K562 (cell line): ENCODE measurements around the gene GET3. TPM values are rescaled to one million over a fixed set of nuclear protein-coding genes. Genes with fewer than 3 reads are reported as not detected.
A peak's percentile ranks its signal among the peaks of the same experiment; 100 is the strongest.

Source experiments
- CREM ChIP-seq: IDR thresholded peaks from 2 replicates; pipeline ENCODE4 v1.6.1; 2014; ENCODE audit warnings: antibody characterized with exemption, low read depth
- ETV1 ChIP-seq: fragments of 450-650 bp; conservative IDR thresholded peaks from 2 replicates; pipeline ENCODE4 v1.6.1; 2016; ENCODE audit warnings: missing genetic modification characterization, control low read depth, low read depth, missing compliant biosample characterization
- ETV6 ChIP-seq, 3 experiments: fragments of 150-350 bp in 1 of 3; sonication (generic) in 1 of 3; formaldehyde crosslinking in 1 of 3; IDR thresholded peaks; 2 replicates each; pipeline versions ENCODE4 v1.6.1 to v1.8.0; 2014 to 2022; ENCODE audit warnings: borderline replicate concordance in 2 of 3, low read depth in 2 of 3, antibody characterized with exemption in 1 of 3, low read length in 1 of 3, mild to moderate bottlenecking in 1 of 3, missing genetic modification reagents in 1 of 3
- GABPB1 ChIP-seq: sonication (generic); formaldehyde crosslinking; IDR thresholded peaks from 2 replicates; pipeline ENCODE4 v1.8.0; 2022; ENCODE audit warnings: mild to moderate bottlenecking, missing genetic modification reagents
- GABPB2 ChIP-seq: fragments of 250-450 bp; sonication (Bioruptor Pico); conservative IDR thresholded peaks from 2 replicates; pipeline ENCODE4 v1.5.1; 2021; ENCODE audit warnings: mild to moderate bottlenecking
- GATAD2A ChIP-seq: fragments of 450-650 bp; IDR thresholded peaks from 2 replicates; pipeline ENCODE4 v1.6.1; 2017
- GATAD2B ChIP-seq: fragments of 450-650 bp; IDR thresholded peaks from 2 replicates; pipeline ENCODE4 v1.6.1; 2017; ENCODE audit warnings: mild to moderate bottlenecking, borderline replicate concordance
- IFI16 ChIP-seq: fragments of 250-450 bp; sonication (Bioruptor Pico); IDR thresholded peaks from 2 replicates; pipeline ENCODE4 v2.1.2; 2022; ENCODE audit warnings: mild to moderate bottlenecking, inconsistent platforms
- KDM5B ChIP-seq: fragments of 200-600 bp; sonication (generic); IDR thresholded peaks from 2 replicates; pipeline ENCODE4 v1.6.1; 2012; ENCODE audit warnings: low read depth, mild to moderate bottlenecking, moderate library complexity, low read length, control low read depth, inconsistent platforms; ENCODE audit not compliant: insufficient replicate concordance
- KLF1 ChIP-seq: fragments of 450-650 bp; IDR thresholded peaks from 2 replicates; pipeline ENCODE4 v1.6.1; 2016; ENCODE audit warnings: missing genetic modification characterization, missing compliant biosample characterization
- MIER1 ChIP-seq: fragments of 450-650 bp; IDR thresholded peaks from 2 replicates; pipeline ENCODE4 v1.6.1; 2016; ENCODE audit warnings: antibody characterized with exemption, mild to moderate bottlenecking, low read depth
- NELFE ChIP-seq: IDR thresholded peaks from 2 replicates; pipeline ENCODE4 v1.6.1; 2011; ENCODE audit warnings: mild to moderate bottlenecking; ENCODE audit not compliant: insufficient read depth, insufficient read length
- NFIX ChIP-seq: fragments of 250-450 bp; sonication (Bioruptor Pico); IDR thresholded peaks from 2 replicates; pipeline ENCODE4 v1.4.0; 2020; ENCODE audit warnings: low read depth, mild to moderate bottlenecking, moderate library complexity
- PHF20 ChIP-seq: fragments of 450-650 bp; IDR thresholded peaks from 2 replicates; pipeline ENCODE4 v1.6.1; 2018; ENCODE audit not compliant: partially characterized antibody
- PHF21A ChIP-seq: fragments of 450-650 bp; IDR thresholded peaks from 2 replicates; pipeline ENCODE4 v1.6.1; 2017; ENCODE audit warnings: low read depth, borderline replicate concordance
- PRPF4 ChIP-seq: fragments of 200-400 bp; formaldehyde crosslinking; IDR thresholded peaks from one replicate; pipeline ENCODE4 v1.6.1; 2017; ENCODE audit warnings: low read length, low read depth, mild to moderate bottlenecking; ENCODE audit not compliant: insufficient read depth, poor library complexity, severe bottlenecking
- PYGO2 ChIP-seq: fragments of 450-650 bp; IDR thresholded peaks from 2 replicates; pipeline ENCODE4 v1.6.1; 2016; ENCODE audit warnings: mild to moderate bottlenecking, missing genetic modification characterization, moderate library complexity, missing compliant biosample characterization
- SIN3B ChIP-seq: fragments of 450-650 bp; IDR thresholded peaks from 2 replicates; pipeline ENCODE4 v1.6.1; 2017; ENCODE audit warnings: low read depth, mild to moderate bottlenecking, moderate library complexity
- SMARCC2 ChIP-seq: fragments of 450-650 bp; IDR thresholded peaks from 2 replicates; pipeline ENCODE4 v1.6.1; 2017; ENCODE audit warnings: antibody characterized with exemption, moderate library complexity, mild to moderate bottlenecking, low read depth
- TAF7 ChIP-seq: fragments of 450-650 bp; IDR thresholded peaks from 2 replicates; pipeline ENCODE4 v1.6.1; 2016; ENCODE audit warnings: missing genetic modification characterization, missing compliant biosample characterization
- YY1 ChIP-seq, 3 experiments: IDR thresholded peaks; 2 replicates each; pipeline ENCODE4 v1.6.1; 2011; ENCODE audit warnings: low read length in 2 of 3, mild to moderate bottlenecking in 2 of 3, moderate library complexity in 2 of 3, borderline replicate concordance in 1 of 3, control low read depth in 1 of 3, low read depth in 1 of 3; ENCODE audit not compliant: insufficient read depth in 3 of 3, insufficient replicate concordance in 2 of 3, control insufficient read depth in 1 of 3, insufficient read length in 1 of 3; ENCODE audit errors: extremely low read depth in 1 of 3
- ZNF134 ChIP-seq: fragments of 250-450 bp; sonication (Bioruptor Pico); conservative IDR thresholded peaks from 2 replicates; pipeline ENCODE4 v1.4.0; 2020
- ZNF696 ChIP-seq: fragments of 250-450 bp; sonication (Bioruptor Pico); conservative IDR thresholded peaks from 2 replicates; pipeline ENCODE4 v1.4.0; 2020; ENCODE audit warnings: mild to moderate bottlenecking, moderate library complexity
- ZNF764 ChIP-seq: fragments of 250-450 bp; sonication (Bioruptor Pico); IDR thresholded peaks from 2 replicates; pipeline ENCODE4 v1.4.0; 2020; ENCODE audit warnings: low read depth, mild to moderate bottlenecking, moderate library complexity
- ZSCAN29 ChIP-seq: fragments of 450-650 bp; IDR thresholded peaks from 2 replicates; pipeline ENCODE4 v1.6.1; 2017
- polyA plus RNA-seq, 8 experiments: library from polyadenylated mRNA; depleted of rRNA in 4 of 8; stranded (reverse) in 5 of 8; unstranded in 3 of 8; fragments of >200 nt; fragmentation: Nextera tagmentation in 2 of 8; fragmentation: Illumina TruSeq in 1 of 8; extraction: Ambion mirVana in 2 of 8; extraction: Trizol in 1 of 8; gene quantifications; 2 replicates each; pipeline versions ENCODE4 v1.2.1 to v1.2.3, GENCODE V29; 2011 to 2014; ENCODE audit warnings: inconsistent platforms in 1 of 8, missing spikeins in 1 of 8
- total RNA-seq, 7 experiments: library from RNA; depleted of rRNA in 6 of 7; stranded (reverse); fragments of >200 nt in 6 of 7; fragmentation: Illumina TruSeq in 2 of 7; extraction: Trizol in 2 of 7; gene quantifications; 2 replicates each; pipeline versions ENCODE4 v1.2.1 to v1.2.3, GENCODE V29; 2011 to 2021; ENCODE audit warnings: low replicate concordance in 1 of 7
- TF ChIP-seq, protein P1 (sequence below): sonication (generic); formaldehyde crosslinking; IDR thresholded peaks from 2 replicates; pipeline ENCODE4 v1.8.1; 2023; ENCODE audit warnings: mild to moderate bottlenecking, missing genetic modification reagents
- TF ChIP-seq, protein P2 (sequence below), 2 experiments: fragments of 200-800 bp in 1 of 2; sonication (Bioruptor generic) in 1 of 2; sonication (generic) in 1 of 2; formaldehyde crosslinking in 1 of 2; IDR thresholded peaks in 1 of 2; conservative IDR thresholded peaks in 1 of 2; 2 replicates each; pipeline versions ENCODE4 v1.5.0 to v1.6.1; 2016 to 2020; ENCODE audit warnings: missing compliant biosample characterization in 1 of 2, missing genetic modification characterization in 1 of 2, missing genetic modification reagents in 1 of 2

GET3 gene
- total and polyA plus RNA-seq, 9 of the 15 experiments (the other 6 are each of a cell fraction or from before 2014, with no cell fraction given), result 8.3 to 83.5 (median 51.8) TPM

DNA sequence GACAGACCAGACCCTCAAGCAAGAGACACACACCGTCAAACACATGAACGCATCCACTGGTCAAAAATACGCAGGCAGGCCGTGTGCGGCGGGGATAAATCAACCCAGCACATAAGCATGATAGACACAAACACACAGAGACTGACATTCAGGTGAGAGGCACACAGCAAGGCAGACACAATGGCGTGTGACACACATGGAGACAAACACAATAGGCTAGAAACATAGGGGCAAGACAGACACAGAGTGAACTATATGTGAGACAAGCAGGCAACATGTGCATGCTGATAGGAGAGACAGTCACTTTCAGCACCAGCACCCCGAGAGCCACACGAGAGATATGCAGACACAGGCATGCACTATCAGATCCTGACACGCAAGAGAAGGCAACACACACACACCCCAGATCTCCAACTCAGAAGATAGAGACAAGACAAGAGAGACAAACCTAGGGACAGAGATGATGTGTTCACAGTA is 47.1 kb downstream of the GET3 start (continued):
- TF ChIP-seq, protein P1, sequence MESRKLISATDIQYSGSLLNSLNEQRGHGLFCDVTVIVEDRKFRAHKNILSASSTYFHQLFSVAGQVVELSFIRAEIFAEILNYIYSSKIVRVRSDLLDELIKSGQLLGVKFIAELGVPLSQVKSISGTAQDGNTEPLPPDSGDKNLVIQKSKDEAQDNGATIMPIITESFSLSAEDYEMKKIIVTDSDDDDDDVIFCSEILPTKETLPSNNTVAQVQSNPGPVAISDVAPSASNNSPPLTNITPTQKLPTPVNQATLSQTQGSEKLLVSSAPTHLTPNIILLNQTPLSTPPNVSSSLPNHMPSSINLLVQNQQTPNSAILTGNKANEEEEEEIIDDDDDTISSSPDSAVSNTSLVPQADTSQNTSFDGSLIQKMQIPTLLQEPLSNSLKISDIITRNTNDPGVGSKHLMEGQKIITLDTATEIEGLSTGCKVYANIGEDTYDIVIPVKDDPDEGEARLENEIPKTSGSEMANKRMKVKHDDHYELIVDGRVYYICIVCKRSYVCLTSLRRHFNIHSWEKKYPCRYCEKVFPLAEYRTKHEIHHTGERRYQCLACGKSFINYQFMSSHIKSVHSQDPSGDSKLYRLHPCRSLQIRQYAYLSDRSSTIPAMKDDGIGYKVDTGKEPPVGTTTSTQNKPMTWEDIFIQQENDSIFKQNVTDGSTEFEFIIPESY, result 0 out of 2 replicates have a peak, but pooled peaks have one; percentile 28
- TF ChIP-seq ZNF696 (CRISPR knock-in tag) (no peak), GATAD2B (no peak), PHF20 (peak; percentile 74), PHF21A (no peak), TAF7 (tag) (no peak), IFI16 (CRISPR knock-in tag) (no peak), ZNF764 (CRISPR knock-in tag) (no peak), ETV6 (IDR thresholded peaks at IDR 0.05; ENCODE audit: borderline replicate concordance in 1 of 2, low read depth in 2 of 2, low read length in 1 of 2) (no peak), ETV6 (CRISPR knock-in tag; IDR thresholded peaks at IDR 0.05; ENCODE audit: borderline replicate concordance) (no peak), ZSCAN29 (no peak), KLF1 (no peak), NFIX (CRISPR knock-in tag) (no peak), YY1 (IDR thresholded peaks at IDR 0.05; ENCODE audit: borderline replicate concordance in 1 of 3, control insufficient read depth in 1 of 3, extremely low read depth in 1 of 3, insufficient read depth in 3 of 3, insufficient read length in 1 of 3, insufficient replicate concordance in 2 of 3, low read depth in 1 of 3, low read length in 2 of 3) (no peak), GATAD2A (peak; percentile 92), GABPB1 (CRISPR knock-in tag) (peak; percentile 51), PRPF4 (no peak), ZNF134 (no peak), ETV1 (no peak), CREM (peak; percentile 83), GABPB2 (CRISPR knock-in tag) (no peak), SMARCC2 (peak; percentile 86), MIER1 (peak; percentile 51), PYGO2 (tag) (0 out of 2 replicates have a peak, but pooled peaks have one; percentile 11), KDM5B (no peak), SIN3B (no peak), NELFE (no peak)
- TF ChIP-seq, protein P2, sequence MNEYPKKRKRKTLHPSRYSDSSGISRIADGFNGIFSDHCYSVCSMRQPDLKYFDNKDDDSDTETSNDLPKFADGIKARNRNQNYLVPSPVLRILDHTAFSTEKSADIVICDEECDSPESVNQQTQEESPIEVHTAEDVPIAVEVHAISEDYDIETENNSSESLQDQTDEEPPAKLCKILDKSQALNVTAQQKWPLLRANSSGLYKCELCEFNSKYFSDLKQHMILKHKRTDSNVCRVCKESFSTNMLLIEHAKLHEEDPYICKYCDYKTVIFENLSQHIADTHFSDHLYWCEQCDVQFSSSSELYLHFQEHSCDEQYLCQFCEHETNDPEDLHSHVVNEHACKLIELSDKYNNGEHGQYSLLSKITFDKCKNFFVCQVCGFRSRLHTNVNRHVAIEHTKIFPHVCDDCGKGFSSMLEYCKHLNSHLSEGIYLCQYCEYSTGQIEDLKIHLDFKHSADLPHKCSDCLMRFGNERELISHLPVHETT (CRISPR knock-in tag; conservative IDR thresholded peaks at IDR 0.05 in 1 of 2, IDR thresholded peaks at IDR 0.05 in 1 of 2), result peak in 1 of 2 experiments; percentile 49; a peak in 1 of 4 replicates
